Panc1 (cell line): Measurements from ENCODE around the gene MTAP. TPM values are rescaled to one million over a fixed set of nuclear protein-coding genes. Genes with fewer than 3 reads are reported as not detected.
A peak's percentile ranks its signal among the peaks of the same experiment; 100 is the strongest.

Experiments used
- ATAC-seq: fragments of 200-7000 bp; cut with Tn5 transposase; 2 replicates; pipeline ENCODE4 v1.9.1; 2020; ENCODE audit warnings: mild to moderate bottlenecking, moderate library complexity
- BruUV-seq: library from RNA; stranded (reverse); fragments of 400-500 nt; replicated peaks from 2 replicates; lab custom pipeline; 2021; lab: Mats Ljungman, UMichigan
- CTCF ChIA-PET: fragments of 300-600 bp; sonication (Branson Sonifier 250); formaldehyde crosslinking; loops from one replicate; lab custom pipeline; 2022; ENCODE audit warnings: antibody characterized with exemption; lab: Charles Lee
- POLR2A ChIA-PET: fragments of 300-600 bp; sonication (Branson Sonifier 250); formaldehyde crosslinking; loops from one replicate; lab custom pipeline; 2022; ENCODE audit warnings: antibody characterized with exemption; lab: Charles Lee
- DNase-seq: peaks from one replicate; pipeline ENCODE4 v3.0.0-alpha.2; 2010; ENCODE audit warnings: low read depth, low spot score
- H3K27ac ChIP-seq: 2 replicates; pipeline ENCODE4 v1.5.1; 2011; ENCODE audit warnings: mild to moderate bottlenecking, low read length, inconsistent platforms
- H3K27me3 ChIP-seq: fragments of 200-500 bp; sonication (Bioruptor generic); 2 replicates; pipeline ENCODE4 v1.6.0; 2014; ENCODE audit warnings: low read length, inconsistent platforms; ENCODE audit not compliant: control insufficient read depth, insufficient read depth
- H3K36me3 ChIP-seq: fragments of 200-500 bp; sonication (Bioruptor generic); 2 replicates; pipeline ENCODE4 v1.5.1; 2014; ENCODE audit warnings: inconsistent platforms, mild to moderate bottlenecking, low read length, moderate library complexity; ENCODE audit not compliant: control insufficient read depth, insufficient read depth
- H3K4me1 ChIP-seq: 2 replicates; pipeline ENCODE4 v1.5.1; 2011; ENCODE audit warnings: inconsistent platforms, mild to moderate bottlenecking, low read length, moderate library complexity; ENCODE audit not compliant: control insufficient read depth, insufficient read depth
- H3K4me3 ChIP-seq, 2 experiments: 2 replicates each; pipeline ENCODE4 v1.5.1; 2011 to 2012; ENCODE audit warnings: low read depth in 2 of 2, low read length in 2 of 2, mild to moderate bottlenecking in 2 of 2, inconsistent platforms in 1 of 2, moderate library complexity in 1 of 2
- H3K9me3 ChIP-seq: fragments of 200-500 bp; sonication (Bioruptor generic); 2 replicates; pipeline ENCODE4 v1.5.1; 2014; ENCODE audit warnings: low read depth, mild to moderate bottlenecking, inconsistent platforms, low read length, moderate library complexity; ENCODE audit not compliant: control insufficient read depth, insufficient read depth
- POLR2AphosphoS5 ChIP-seq: IDR thresholded peaks from 2 replicates; pipeline ENCODE4 v1.6.1; 2012; ENCODE audit warnings: mild to moderate bottlenecking, low read depth, low read length, moderate library complexity
- SIN3A ChIP-seq: IDR thresholded peaks from 2 replicates; pipeline ENCODE4 v1.6.1; 2012; ENCODE audit warnings: low read depth, mild to moderate bottlenecking, low read length, moderate library complexity, borderline replicate concordance; ENCODE audit not compliant: insufficient read depth
- TCF7L2 ChIP-seq: IDR thresholded peaks from 2 replicates; pipeline ENCODE4 v1.6.1; 2011; ENCODE audit warnings: mild to moderate bottlenecking, low read depth, low read length, inconsistent platforms
- in situ Hi-C: cut with HindIII; loops from 2 replicates; pipeline ENCODE4 v1.10.0; 2016; ENCODE audit warnings: low sequenced_read_pairs, low pct_unique_long_range_greater_than_20kb
- intact Hi-C: fragments of 100-400 bp; cut with micrococcal nuclease; formaldehyde crosslinking; loops from one replicate; pipeline ENCODE4 v1.10.0; 2022; ENCODE audit not compliant: unreplicated experiment
- total RNA-seq: library from RNA; stranded (reverse); gene quantifications from one replicate; pipeline ENCODE4 v1.2.1, GENCODE V29; 2021; ENCODE audit not compliant: unreplicated experiment
- TF ChIP-seq, protein P1 (sequence below): fragments of 450-650 bp; IDR thresholded peaks from 2 replicates; pipeline ENCODE4 v1.5.1; 2017; ENCODE audit warnings: mild to moderate bottlenecking
- TF ChIP-seq, protein P2 (sequence below), 2 experiments: IDR thresholded peaks; 2 replicates each; pipeline ENCODE4 v1.6.1; 2011 to 2012; ENCODE audit warnings: low read depth in 2 of 2, control low read depth in 1 of 2, low read length in 1 of 2, mild to moderate bottlenecking in 1 of 2, moderate library complexity in 1 of 2; ENCODE audit not compliant: insufficient read depth in 1 of 2

The MTAP gene
- total RNA-seq, 1 experiment from 2014 or later = 9.6 TPM

DNA sequence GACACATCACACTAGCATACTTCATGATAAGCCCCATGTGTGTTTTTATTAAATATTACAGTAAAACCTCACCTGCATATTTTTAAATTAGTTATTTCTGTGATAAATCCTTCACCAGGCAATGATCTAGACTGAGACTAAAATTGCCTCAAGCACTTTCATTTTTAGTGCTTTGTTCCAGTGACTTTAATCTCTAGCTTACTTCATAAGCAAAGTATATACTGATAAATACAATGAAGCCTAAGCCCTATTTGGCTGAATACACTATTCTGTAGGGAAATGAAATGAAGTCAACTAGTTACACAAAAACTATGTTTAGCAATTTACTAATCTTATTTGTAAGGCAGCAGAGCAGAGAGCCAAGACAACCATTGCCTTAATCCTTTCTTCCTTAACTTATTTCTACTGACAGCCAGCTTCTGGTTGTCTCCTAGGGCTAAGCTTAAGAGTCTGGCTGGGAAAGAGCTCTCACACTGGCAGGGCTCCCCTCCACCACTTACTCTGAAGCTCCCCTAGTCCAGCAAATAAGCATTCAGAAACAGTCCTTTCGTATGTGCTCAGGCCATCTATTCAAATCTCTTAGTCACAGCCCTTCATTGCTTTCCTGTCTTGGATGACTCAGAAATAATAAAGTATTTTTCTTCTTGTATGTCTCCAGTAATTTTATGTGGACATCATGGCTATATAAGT is 31.4 kb upstream of the MTAP start:
- no TSS peak for BruUV-seq
- Histone ChIP-seq H3K9me3 (no peaks in the 10 kb centered on the region), H3K36me3 (no peaks in the 10 kb centered on the region), H3K4me1 (no peaks in the 10 kb centered on the region; the same call in 1 of the 2 replicates), H3K27me3 (no peaks in the 10 kb centered on the region), H3K27ac (peak overlapping the region; percentile 29), H3K4me3 (no peak overlapping the region)
- ATAC-seq = 0 out of 2 replicates have a peak, but pooled peaks have one; percentile 48
- CTCF ChIA-PET = no interaction called here
- POLR2A ChIA-PET = interaction anchor here (0.6 kb wide), 1 partner anchor 207 kb away, joined by 3 read pairs; no protein-coding TSS in a partner anchor
- in situ Hi-C loops (no loop called here), intact Hi-C loops (no loop called here)
- TF ChIP-seq, protein P1, sequence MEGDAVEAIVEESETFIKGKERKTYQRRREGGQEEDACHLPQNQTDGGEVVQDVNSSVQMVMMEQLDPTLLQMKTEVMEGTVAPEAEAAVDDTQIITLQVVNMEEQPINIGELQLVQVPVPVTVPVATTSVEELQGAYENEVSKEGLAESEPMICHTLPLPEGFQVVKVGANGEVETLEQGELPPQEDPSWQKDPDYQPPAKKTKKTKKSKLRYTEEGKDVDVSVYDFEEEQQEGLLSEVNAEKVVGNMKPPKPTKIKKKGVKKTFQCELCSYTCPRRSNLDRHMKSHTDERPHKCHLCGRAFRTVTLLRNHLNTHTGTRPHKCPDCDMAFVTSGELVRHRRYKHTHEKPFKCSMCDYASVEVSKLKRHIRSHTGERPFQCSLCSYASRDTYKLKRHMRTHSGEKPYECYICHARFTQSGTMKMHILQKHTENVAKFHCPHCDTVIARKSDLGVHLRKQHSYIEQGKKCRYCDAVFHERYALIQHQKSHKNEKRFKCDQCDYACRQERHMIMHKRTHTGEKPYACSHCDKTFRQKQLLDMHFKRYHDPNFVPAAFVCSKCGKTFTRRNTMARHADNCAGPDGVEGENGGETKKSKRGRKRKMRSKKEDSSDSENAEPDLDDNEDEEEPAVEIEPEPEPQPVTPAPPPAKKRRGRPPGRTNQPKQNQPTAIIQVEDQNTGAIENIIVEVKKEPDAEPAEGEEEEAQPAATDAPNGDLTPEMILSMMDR = no peak
- no peak for TF ChIP-seq SIN3A
- no peak for TF ChIP-seq POLR2AphosphoS5
- TF ChIP-seq, protein P2, sequence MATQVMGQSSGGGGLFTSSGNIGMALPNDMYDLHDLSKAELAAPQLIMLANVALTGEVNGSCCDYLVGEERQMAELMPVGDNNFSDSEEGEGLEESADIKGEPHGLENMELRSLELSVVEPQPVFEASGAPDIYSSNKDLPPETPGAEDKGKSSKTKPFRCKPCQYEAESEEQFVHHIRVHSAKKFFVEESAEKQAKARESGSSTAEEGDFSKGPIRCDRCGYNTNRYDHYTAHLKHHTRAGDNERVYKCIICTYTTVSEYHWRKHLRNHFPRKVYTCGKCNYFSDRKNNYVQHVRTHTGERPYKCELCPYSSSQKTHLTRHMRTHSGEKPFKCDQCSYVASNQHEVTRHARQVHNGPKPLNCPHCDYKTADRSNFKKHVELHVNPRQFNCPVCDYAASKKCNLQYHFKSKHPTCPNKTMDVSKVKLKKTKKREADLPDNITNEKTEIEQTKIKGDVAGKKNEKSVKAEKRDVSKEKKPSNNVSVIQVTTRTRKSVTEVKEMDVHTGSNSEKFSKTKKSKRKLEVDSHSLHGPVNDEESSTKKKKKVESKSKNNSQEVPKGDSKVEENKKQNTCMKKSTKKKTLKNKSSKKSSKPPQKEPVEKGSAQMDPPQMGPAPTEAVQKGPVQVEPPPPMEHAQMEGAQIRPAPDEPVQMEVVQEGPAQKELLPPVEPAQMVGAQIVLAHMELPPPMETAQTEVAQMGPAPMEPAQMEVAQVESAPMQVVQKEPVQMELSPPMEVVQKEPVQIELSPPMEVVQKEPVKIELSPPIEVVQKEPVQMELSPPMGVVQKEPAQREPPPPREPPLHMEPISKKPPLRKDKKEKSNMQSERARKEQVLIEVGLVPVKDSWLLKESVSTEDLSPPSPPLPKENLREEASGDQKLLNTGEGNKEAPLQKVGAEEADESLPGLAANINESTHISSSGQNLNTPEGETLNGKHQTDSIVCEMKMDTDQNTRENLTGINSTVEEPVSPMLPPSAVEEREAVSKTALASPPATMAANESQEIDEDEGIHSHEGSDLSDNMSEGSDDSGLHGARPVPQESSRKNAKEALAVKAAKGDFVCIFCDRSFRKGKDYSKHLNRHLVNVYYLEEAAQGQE (IDR thresholded peaks at IDR 0.05; ENCODE audit: insufficient read depth in 1 of 2, low read depth in 2 of 2, low read length in 1 of 2) = no peak
- no peak for TF ChIP-seq TCF7L2
- DNase-seq = no peak

DNA sequence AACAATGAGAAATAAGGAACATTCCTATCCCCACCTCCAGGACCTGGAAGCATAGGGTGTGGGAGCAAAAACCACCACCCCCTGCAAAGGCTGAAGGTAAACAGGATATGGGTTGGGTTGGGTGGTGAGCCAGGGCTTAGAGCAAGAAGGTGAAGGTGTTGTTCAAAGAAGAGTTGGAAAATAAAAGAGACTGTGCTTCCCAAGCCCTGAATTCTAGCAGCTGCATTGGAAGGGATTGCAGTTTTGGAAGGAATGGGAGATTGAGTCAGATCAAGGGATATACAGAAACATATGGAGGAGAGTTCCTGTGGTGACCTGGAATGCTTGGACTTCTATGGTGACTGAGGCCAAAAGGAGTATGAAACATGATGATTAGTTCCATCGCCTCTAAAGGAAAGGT is 24.7 kb upstream of the MTAP start:
- BruUV-seq = no TSS peak
- Histone ChIP-seq H3K27me3 (no peaks in the 10 kb centered on the region), H3K4me3 (no peak overlapping the region), H3K27ac (no peak overlapping the region; the same call in 1 of the 2 replicates), H3K36me3 (no peaks in the 10 kb centered on the region), H3K4me1 (peaks cover 9% of the 10 kb centered on the region), H3K9me3 (no peaks in the 10 kb centered on the region)
- ATAC-seq (no peak), DNase-seq (no peak)
- TF ChIP-seq SIN3A = no peak
- TF ChIP-seq, protein P1 = no peak
- CTCF ChIA-PET = no interaction called here
- in situ Hi-C loops (no loop called here), intact Hi-C loops (no loop called here)
- POLR2A ChIA-PET = no interaction called here
